HepG2 (cell line): Measurements from ENCODE around the gene C5AR1. TPM values are rescaled to one million over a fixed set of nuclear protein-coding genes. Genes with fewer than 3 reads are reported as not detected.

Experiments
- ARID4A ChIP-seq: sonication (generic); formaldehyde crosslinking; IDR thresholded peaks from 2 replicates; pipeline ENCODE4 v1.5.0; 2020; ENCODE audit warnings: mild to moderate bottlenecking, missing genetic modification reagents, borderline replicate concordance
- ATF7-NPFF ChIP-seq: sonication (generic); formaldehyde crosslinking; IDR thresholded peaks from 2 replicates; pipeline ENCODE4 v1.8.1; 2023; ENCODE audit warnings: mild to moderate bottlenecking, low read depth, missing genetic modification reagents, moderate library complexity
- GABPB1 ChIP-seq: IDR thresholded peaks from 2 replicates; pipeline ENCODE4 v1.6.1; 2016; ENCODE audit warnings: mild to moderate bottlenecking, missing genetic modification reagents, moderate library complexity, missing compliant biosample characterization
- GATAD2A ChIP-seq: IDR thresholded peaks from 2 replicates; pipeline ENCODE4 v1.6.1; 2016
- HDAC1 ChIP-seq: sonication (generic); formaldehyde crosslinking; IDR thresholded peaks from 2 replicates; pipeline ENCODE4 v1.5.1; 2020; ENCODE audit warnings: mild to moderate bottlenecking, missing genetic modification reagents
- HINFP ChIP-seq: sonication (generic); formaldehyde crosslinking; IDR thresholded peaks from 2 replicates; pipeline ENCODE4 v1.4.0; 2020; ENCODE audit warnings: low read depth, mild to moderate bottlenecking, missing genetic modification reagents
- HOXA7 ChIP-seq: sonication (generic); formaldehyde crosslinking; IDR thresholded peaks from 2 replicates; pipeline ENCODE4 v1.8.1; 2022; ENCODE audit warnings: mild to moderate bottlenecking, missing genetic modification reagents, moderate library complexity
- KLF13 ChIP-seq: sonication (generic); formaldehyde crosslinking; IDR thresholded peaks from 2 replicates; pipeline ENCODE4 v1.4.0; 2020; ENCODE audit warnings: mild to moderate bottlenecking, missing genetic modification reagents
- MAFF ChIP-seq: IDR thresholded peaks from 2 replicates; pipeline ENCODE4 v1.6.1; 2011; ENCODE audit warnings: low read depth, low read length, improper control_type of control experiment
- MED1 ChIP-seq: sonication (generic); formaldehyde crosslinking; IDR thresholded peaks from 2 replicates; pipeline ENCODE4 v1.4.0; 2020; ENCODE audit warnings: missing genetic modification reagents
- NBN ChIP-seq: fragments of 450-650 bp; conservative IDR thresholded peaks from 2 replicates; pipeline ENCODE4 v1.6.1; 2017
- NR2F6 ChIP-seq, 2 experiments: IDR thresholded peaks; 2 replicates each; pipeline ENCODE4 v1.6.1; 2016; ENCODE audit warnings: antibody characterized with exemption in 1 of 2, mild to moderate bottlenecking in 1 of 2
- PPARG ChIP-seq: conservative IDR thresholded peaks from 2 replicates; pipeline ENCODE4 v1.6.1; 2016; ENCODE audit warnings: missing biosample characterization, missing genetic modification reagents
- SMYD3 ChIP-seq: sonication (generic); formaldehyde crosslinking; IDR thresholded peaks from 2 replicates; pipeline ENCODE4 v1.8.1; 2023; ENCODE audit warnings: mild to moderate bottlenecking, missing genetic modification reagents
- SNAPC2 ChIP-seq: sonication (generic); formaldehyde crosslinking; IDR thresholded peaks from 2 replicates; pipeline ENCODE4 v1.8.1; 2022; ENCODE audit warnings: mild to moderate bottlenecking, missing genetic modification reagents
- SOX6 ChIP-seq, 2 experiments: fragments of 450-650 bp in 1 of 2; sonication (generic) in 1 of 2; formaldehyde crosslinking in 1 of 2; IDR thresholded peaks; 2 replicates each; pipeline versions ENCODE4 v1.4.0 to v1.6.1; 2017 to 2020; ENCODE audit warnings: antibody characterized with exemption in 1 of 2, mild to moderate bottlenecking in 1 of 2, missing genetic modification reagents in 1 of 2
- ZFP36 ChIP-seq: fragments of 150-350 bp; IDR thresholded peaks from 2 replicates; pipeline ENCODE4 v1.6.1; 2018; ENCODE audit warnings: borderline replicate concordance, low read length, low read depth; ENCODE audit not compliant: partially characterized antibody
- ZFP36L2 ChIP-seq: sonication (generic); formaldehyde crosslinking; IDR thresholded peaks from 2 replicates; pipeline ENCODE4 v1.4.0; 2020; ENCODE audit warnings: missing genetic modification reagents
- ZNF382 ChIP-seq: sonication (generic); formaldehyde crosslinking; IDR thresholded peaks from 2 replicates; pipeline ENCODE4 v1.5.0; 2020; ENCODE audit warnings: missing genetic modification reagents, mild to moderate bottlenecking, borderline replicate concordance
- ZNF639 ChIP-seq: conservative IDR thresholded peaks from 2 replicates; pipeline ENCODE4 v1.6.1; 2018; ENCODE audit warnings: missing genetic modification reagents
- ZNF678 ChIP-seq: sonication (generic); formaldehyde crosslinking; IDR thresholded peaks from 2 replicates; pipeline ENCODE4 v1.4.0; 2020; ENCODE audit warnings: mild to moderate bottlenecking, missing genetic modification reagents
- ZNF720 ChIP-seq: sonication (generic); formaldehyde crosslinking; IDR thresholded peaks from 2 replicates; pipeline ENCODE4 v1.4.0; 2020; ENCODE audit warnings: missing genetic modification reagents
- ZNF746 ChIP-seq: sonication (generic); formaldehyde crosslinking; IDR thresholded peaks from 2 replicates; pipeline ENCODE4 v1.8.0; 2022; ENCODE audit warnings: mild to moderate bottlenecking, missing genetic modification reagents
- ZNF790 ChIP-seq: sonication (generic); formaldehyde crosslinking; IDR thresholded peaks from 2 replicates; pipeline ENCODE4 v1.8.0; 2022; ENCODE audit warnings: missing genetic modification reagents, mild to moderate bottlenecking, borderline replicate concordance
- polyA plus RNA-seq, 8 experiments: library from polyadenylated mRNA; depleted of rRNA in 3 of 8; stranded (reverse) in 7 of 8; unstranded in 1 of 8; fragments of >200 nt; fragmentation: Illumina TruSeq in 4 of 8; extraction: Trizol in 4 of 8; gene quantifications; 2 replicates each; pipeline versions ENCODE4 v1.2.1 to v1.2.3, GENCODE V29; 2011 to 2016; ENCODE audit warnings: low read depth in 4 of 8, missing spikeins in 1 of 8, mixed read lengths in 1 of 8; ENCODE audit not compliant: insufficient read depth in 1 of 8
- total RNA-seq, 5 experiments: library from RNA; depleted of rRNA; stranded (reverse); fragments of >200 nt; fragmentation: Illumina TruSeq; extraction: Trizol; gene quantifications; 2 replicates each; pipeline ENCODE4 v1.2.3, GENCODE V29; 2016; ENCODE audit warnings: low read depth in 1 of 5

The C5AR1 gene
- total and polyA plus RNA-seq, 2 of the 13 experiments (the other 11 are each of a cell fraction or from before 2014, with no cell fraction given) = 0.07 to 1.6 TPM

GRCh38 chr19:47310819-47311218, 1.2 kb downstream of the C5AR1 start (continued):
- TF ChIP-seq ZNF678 (CRISPR knock-in tag) (no peak), ATF7-NPFF (CRISPR knock-in tag) (no peak), ZNF639 (CRISPR knock-in tag) (no peak), HOXA7 (CRISPR knock-in tag) (no peak), GATAD2A (CRISPR knock-in tag) (peak; percentile 82), ARID4A (CRISPR knock-in tag) (peak; percentile 25; the same call in 1 of the 2 replicates), ZNF790 (no peak), SOX6 (IDR thresholded peaks at IDR 0.05) (no peak), SOX6 (CRISPR knock-in tag; IDR thresholded peaks at IDR 0.05) (peak; percentile 39; the same call in 1 of the 2 replicates), KLF13 (CRISPR knock-in tag) (no peak), PPARG (0 out of 2 replicates have a peak, but pooled peaks have one; percentile 41), HDAC1 (no peak), ZNF746 (no peak), ZNF382 (CRISPR knock-in tag) (no peak), SMYD3 (CRISPR knock-in tag) (no peak), GABPB1 (CRISPR knock-in tag) (peak; percentile 77), ZNF720 (CRISPR knock-in tag) (no peak), MED1 (CRISPR knock-in tag) (peak; percentile 36; the same call in 1 of the 2 replicates), HINFP (no peak), ZFP36 (no peak), NBN (no peak), NR2F6 (IDR thresholded peaks at IDR 0.05) (no peak), NR2F6 (CRISPR knock-in tag; IDR thresholded peaks at IDR 0.05) (no peak), MAFF (no peak), ZFP36L2 (CRISPR knock-in tag) (no peak), SNAPC2 (no peak)
